ENCODE results near the gene PHF5A.
A peak's percentile ranks its signal among the peaks of the same experiment; 100 is the strongest.
"Not testable (repeated sequence)": the region's sequence is repeated elsewhere in the genome, so short reads cannot be mapped to it uniquely, and the experiment has no call there.

PHF5A gene

GRCh38 chr22:41446639-41447434, 21.7 kb downstream of the PHF5A start, which contains the start of gene TOB2:
Gene TOB2, minus strand, starts transcription at chr22:41446801. Its CDS starts 9,456 bp downstream, at chr22:41437345.
- peak; percentile 90 for DNase-seq (ENCODE audit: low read depth)

- DNase-seq (ENCODE audit: low read depth): no peak
Observed at GRCh38 chr22:41446057-41446501, 22.4 kb downstream of the PHF5A start.

- DNase-seq (ENCODE audit: low read depth): no peak
Observed at GRCh38 chr22:41445129-41446056, 23.1 kb downstream of the PHF5A start.

- DNase-seq (ENCODE audit: low read depth): peak; percentile 92
Observed at GRCh38 chr22:41444360-41445128, 23.9 kb downstream of the PHF5A start.

GRCh38 chr22:41442240-41442792, 26.2 kb downstream of the PHF5A start:
- DNase-seq (ENCODE audit: low read depth): no peak

GRCh38 chr22:41440511-41440910, 28.0 kb downstream of the PHF5A start:
- not testable (repeated sequence) for DNase-seq (ENCODE audit: low read depth)

- DNase-seq (ENCODE audit: low read depth): no peak
Observed at GRCh38 chr22:41437198-41437597, 31.3 kb downstream of the PHF5A start.

- no peak for DNase-seq (ENCODE audit: low read depth)
Observed at GRCh38 chr22:41436322-41437113, 32.0 kb downstream of the PHF5A start.

- no peak for DNase-seq (ENCODE audit: low read depth)
Observed at GRCh38 chr22:41435560-41435959, 32.9 kb downstream of the PHF5A start.

- DNase-seq (ENCODE audit: low read depth): not testable (repeated sequence)
Observed at GRCh38 chr22:41434361-41435003, 34.0 kb downstream of the PHF5A start.

GRCh38 chr22:41433480-41433879, 35.0 kb downstream of the PHF5A start:
- DNase-seq (ENCODE audit: low read depth): not testable (repeated sequence)

- no peak for DNase-seq (ENCODE audit: low read depth)
Observed at GRCh38 chr22:41431656-41432055, 36.8 kb downstream of the PHF5A start.

GRCh38 chr22:41429951-41430332, 38.5 kb downstream of the PHF5A start:
- DNase-seq (ENCODE audit: low read depth): no peak

GRCh38 chr22:41429232-41429950, 39.1 kb downstream of the PHF5A start:
- DNase-seq (ENCODE audit: low read depth): no peak

GRCh38 chr22:41425660-41426365, 42.7 kb downstream of the PHF5A start:
- DNase-seq (ENCODE audit: low read depth): no peak

GRCh38 chr22:41418717-41419116, 49.8 kb downstream of the PHF5A start:
- no peak for DNase-seq (ENCODE audit: low read depth)

- no peak for DNase-seq (ENCODE audit: low read depth)
Observed at GRCh38 chr22:41417622-41418390, 50.7 kb downstream of the PHF5A start.

GRCh38 chr22:41415554-41415953, 52.9 kb downstream of the PHF5A start:
- no peak for DNase-seq (ENCODE audit: low read depth)

All from stromal cell of bone marrow (primary cell).